Cerebellar cortex (tissue), 1 donor: ENCODE data around the gene FADS6.
"Not testable (repeated sequence)": the region's sequence is repeated elsewhere in the genome, so short reads cannot be mapped to it uniquely, and the experiment has no call there.

ENCODE experiments used
- DNase-seq: peaks from one replicate; pipeline ENCODE4 v3.0.0-alpha.2; 2015; ENCODE audit warnings: low spot score

Gene FADS6

DNA sequence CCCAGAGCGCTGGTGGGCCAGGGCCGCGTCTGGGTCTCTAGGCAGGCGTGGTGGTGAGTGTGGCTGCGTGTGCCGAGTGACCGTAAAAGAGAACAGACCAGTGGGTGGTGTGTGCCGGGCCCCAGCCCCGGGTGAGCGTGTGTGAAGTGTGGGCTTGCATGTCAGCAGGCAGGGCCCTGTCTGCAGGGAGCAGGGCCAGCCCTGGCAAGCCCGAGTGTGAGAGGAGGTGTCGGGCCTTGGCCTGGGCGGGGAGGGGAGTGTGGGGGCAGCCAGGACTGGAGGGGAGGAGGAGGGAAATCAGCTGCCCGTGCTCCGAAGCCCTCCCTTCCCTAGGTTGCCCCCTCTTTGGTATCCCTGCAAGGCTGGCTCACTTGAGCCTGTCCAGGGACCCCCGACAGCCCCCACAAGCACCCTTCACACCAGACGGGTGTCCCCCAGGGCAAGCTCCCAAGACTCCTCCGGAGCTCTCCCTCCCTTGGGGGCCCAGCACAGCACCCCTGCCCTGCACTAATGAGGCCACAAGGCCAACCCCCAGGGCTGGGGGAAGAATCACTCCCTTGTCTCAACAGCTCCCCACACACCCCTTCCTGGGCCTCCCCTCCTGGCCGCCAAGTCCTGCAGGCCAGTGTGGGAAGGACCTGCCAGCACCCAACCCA lies 27.7 kb upstream of the FADS6 start:
- DNase-seq, result no peak

DNA sequence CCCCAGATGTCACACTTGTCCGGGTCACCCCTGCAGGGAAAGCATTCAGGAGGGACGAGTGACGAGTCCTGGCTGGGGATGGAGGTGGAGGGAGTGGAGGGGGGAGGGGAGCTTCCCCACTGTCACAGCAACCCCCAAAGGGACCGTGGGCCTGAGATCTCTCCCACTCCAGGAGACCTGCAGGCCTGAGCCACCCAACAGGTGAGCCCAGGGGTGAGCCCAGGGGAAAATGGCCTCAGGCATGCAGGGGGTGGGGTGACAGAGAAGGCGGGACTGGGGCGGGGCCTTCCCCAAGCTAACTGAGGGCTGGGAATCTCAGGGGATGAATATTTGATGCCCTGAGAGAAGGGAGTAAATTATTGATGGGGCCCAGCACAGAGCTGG lies 27.2 kb upstream of the FADS6 start:
- DNase-seq, result no peak

DNA sequence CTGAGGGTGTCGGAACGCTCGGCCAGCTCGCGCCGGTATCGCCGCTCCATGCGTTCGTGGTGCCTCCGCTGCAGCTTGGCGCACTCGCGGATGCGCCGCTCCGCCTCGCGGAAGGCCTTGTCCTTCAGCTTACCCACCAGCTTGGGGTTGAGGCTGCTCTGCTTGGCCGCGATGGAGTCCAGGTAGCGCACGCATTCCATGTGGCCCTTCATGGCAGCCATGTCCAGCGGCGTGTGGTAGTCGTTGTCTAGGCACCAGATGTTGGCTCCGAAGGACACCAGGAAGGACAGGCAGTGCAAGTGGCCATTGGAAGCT lies 26.8 kb upstream of the FADS6 start:
- DNase-seq, result no peak

DNA sequence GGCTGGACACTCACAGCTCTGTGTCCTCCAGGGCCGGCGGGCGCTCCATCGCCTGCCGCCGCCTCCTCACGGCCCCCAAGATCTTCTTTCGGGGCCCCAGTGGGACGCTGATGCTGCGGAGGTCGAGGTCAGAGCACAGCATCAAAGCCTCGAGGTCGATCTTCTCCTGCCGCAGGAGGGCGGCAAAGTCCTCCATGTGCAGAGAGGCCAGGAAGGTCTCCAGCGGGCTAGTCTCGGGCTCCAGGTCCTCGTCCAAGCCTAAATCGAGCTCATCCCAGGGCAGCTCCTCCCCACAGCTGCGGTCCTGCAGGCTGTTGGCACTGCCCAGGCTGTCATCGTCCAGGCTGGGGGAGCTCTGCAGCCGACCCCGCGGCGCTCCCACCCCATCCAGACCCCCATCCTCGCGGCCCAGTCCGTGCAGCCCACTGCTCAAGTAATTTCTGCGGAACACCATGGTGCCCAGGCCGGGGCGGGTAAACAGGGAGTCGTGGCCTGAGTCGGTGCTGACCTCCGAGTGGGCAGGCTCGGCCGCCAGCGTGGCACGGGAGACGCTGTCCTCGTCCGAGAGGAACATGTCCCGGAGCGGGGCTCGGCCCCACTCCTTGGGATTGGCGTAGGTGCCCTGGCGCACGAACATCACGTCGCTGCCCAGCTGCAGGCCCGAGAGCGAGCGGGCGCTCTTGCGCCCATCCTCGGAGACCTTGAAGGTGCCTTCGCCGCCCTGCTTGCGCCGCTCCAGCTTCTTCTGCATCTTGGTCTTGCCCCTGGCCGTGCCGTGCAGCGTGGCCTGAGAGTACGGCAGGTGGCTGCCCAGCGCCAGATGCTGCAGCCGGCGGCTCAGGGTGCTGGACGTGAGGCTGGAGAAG lies 26.2 kb upstream of the FADS6 start:
- peak; percentile 19 for DNase-seq

DNA sequence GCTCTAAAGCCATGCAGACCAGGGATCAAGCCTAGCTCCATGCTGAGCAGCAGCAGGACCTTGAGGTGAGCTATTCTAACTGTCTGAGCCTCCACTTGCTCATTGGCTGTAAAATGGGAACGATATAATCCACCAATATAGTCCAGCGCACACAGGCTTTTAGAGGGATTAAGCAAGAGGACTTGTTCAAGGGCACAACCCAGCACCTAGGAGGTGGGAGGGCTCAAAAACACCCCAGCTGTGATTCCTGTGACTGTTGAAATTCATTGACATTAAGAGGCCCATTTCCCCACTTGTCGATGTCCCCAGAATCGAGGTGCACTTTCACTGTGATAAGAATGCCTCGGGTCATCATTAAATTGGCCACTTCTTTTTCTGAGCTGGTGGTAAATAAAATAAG lies 25.5 kb upstream of the FADS6 start:
- DNase-seq, result no peak

DNA sequence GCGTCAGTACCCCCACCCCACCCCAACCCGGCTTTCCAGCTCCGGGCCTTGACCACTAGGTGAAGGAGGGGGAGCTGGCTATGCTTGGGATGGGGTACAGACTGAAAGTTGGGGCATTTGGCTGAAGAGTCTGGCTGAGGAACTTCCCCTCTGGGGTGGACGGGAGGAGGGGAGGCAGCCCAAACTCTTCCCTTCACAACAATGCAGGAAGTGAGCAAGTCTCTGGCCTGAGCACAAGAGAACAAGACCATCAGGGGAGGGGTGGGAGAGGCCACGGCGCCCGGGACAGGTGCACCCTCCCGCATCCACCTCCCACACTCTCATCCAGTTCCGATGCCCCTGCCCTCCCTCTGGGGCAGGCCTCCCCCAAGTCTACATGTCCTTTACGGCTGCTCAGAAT lies 24.0 kb upstream of the FADS6 start:
- DNase-seq, result no peak

DNA sequence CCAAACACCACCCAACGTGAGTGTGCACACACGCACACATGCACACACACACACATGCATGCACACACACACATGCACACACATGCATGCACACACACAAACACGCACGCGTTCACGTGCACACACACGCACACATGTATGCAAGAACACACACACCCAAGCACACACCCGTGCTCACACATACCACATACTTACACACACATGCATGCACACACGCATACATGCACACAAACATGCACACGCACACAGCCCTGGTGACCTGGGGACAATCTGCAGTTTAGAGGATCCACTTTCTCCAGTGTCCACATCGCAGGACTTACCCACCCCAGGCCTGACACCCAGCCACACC lies 23.4 kb upstream of the FADS6 start:
- DNase-seq, result no peak

DNA sequence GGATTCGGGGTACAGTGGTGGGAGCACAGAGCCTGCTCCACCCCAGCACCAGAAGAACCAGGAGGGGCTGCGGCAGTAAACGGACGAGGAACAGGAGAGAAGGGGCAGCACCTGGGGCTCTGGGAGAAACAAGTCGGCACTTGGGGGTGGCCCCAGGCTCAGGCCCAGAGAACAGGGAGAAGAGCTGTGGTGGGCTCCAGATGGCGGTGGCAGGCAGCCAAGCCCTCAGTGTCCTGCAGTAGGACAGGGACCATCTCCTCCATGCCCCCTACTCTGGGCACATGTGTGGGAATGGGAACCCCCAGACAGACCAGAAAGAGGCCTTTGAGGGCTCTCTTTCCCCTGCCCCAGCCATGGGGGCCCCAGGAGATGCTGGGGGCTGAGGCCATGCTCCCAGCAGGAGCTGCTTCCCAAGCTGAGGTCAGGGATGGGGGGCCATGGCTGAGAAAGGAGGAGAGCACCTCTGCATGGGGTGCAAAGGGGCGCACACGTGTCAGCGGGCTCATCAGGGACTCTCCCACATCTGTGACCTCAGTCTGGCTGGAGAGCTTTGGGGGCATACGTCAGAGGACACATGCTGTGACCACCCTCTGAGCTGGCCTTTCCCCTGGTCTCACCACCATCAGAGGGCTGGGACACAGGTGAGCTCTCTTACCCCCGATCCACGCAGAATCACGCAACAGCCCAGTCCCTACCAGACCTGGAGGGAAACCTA lies 22.9 kb upstream of the FADS6 start:
- DNase-seq, result no peak

DNA sequence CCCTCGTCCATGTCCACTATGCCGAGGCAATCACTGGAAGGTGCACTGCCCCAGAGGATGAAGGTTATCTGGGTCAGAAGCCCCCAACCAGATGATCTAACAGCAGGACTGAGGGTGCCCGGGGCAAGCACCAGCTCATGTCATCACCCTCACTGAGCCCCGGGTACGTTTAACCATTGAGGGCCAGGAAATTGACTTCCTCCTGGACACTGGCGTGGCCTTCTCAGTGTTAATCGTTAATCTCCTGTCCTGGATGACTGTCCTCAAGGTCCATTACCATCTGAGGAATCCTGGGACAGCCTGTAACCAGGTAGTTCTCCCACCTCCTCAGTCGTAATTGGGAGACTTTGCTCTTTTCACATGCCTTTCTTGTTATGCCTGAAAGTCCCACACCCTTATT lies 18.0 kb upstream of the FADS6 start:
- not testable (repeated sequence) for DNase-seq

DNA sequence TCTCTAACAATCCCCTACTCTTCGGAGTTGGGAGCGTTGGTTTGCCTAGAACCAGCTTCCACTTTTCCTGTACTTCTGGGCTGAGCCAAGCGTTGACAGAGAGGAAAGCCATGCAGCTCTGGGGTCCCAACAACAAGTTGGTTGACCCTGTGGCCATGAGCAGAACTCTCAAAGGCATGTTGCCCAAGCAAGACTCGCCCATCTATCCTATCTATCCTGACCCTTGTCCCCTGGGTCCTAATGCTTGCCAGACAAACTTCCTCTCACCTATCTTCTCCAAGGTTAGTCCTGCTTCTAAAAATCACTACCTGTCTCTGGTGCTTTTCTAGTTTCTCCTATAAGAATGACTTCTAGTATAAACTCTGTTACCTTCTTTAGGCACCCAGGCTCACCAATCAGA lies 15.7 kb upstream of the FADS6 start:
- DNase-seq, result not testable (repeated sequence)

DNA sequence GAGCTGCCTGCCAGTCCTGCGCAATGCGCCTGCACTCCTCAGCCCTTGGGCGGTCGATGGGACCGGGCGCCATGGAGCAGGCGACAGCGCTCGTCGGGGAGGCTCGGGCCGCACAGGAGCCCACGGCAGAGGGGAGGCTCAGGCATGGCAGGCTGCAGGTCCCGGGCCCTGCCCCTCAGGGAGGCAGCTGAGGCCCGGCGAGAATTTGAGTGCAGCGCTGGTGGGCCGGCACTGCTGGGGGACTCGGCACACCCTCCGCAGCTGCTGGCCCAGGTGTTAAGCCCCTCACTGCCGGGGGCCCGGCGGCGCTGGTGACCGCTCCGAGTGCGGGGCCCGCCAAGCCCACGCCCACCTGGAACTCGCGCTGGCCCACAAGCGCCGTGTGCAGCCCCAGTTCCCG lies 13.6 kb upstream of the FADS6 start:
- DNase-seq, result no peak

DNA sequence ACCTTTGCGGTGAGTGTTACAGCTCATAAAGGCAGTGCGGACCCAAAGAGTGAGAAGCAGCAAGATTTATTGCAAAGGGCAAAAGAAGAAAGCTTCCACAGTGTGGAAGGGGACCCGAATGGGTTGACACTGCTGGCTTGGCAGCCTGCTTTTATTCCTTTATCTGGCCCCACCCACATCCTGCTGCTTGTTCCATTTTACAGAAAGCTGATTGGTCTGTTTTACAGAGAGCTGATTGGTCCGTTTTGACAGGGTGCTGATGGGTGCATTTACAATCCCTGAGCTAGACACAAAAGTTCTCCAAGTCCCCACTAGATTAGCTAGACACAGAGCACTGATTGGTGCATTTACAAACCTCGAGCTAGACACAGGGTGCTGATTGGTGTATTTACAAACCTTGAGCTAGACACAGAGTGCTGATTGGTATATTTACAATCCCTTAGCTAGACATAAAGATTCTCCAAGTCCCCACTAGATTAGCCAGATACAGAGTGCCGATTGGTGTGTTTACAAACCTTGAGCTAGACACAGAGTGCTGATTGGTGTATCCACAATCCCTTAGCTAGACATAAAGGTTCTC lies 12.9 kb upstream of the FADS6 start:
- DNase-seq, result not testable (repeated sequence)

DNA sequence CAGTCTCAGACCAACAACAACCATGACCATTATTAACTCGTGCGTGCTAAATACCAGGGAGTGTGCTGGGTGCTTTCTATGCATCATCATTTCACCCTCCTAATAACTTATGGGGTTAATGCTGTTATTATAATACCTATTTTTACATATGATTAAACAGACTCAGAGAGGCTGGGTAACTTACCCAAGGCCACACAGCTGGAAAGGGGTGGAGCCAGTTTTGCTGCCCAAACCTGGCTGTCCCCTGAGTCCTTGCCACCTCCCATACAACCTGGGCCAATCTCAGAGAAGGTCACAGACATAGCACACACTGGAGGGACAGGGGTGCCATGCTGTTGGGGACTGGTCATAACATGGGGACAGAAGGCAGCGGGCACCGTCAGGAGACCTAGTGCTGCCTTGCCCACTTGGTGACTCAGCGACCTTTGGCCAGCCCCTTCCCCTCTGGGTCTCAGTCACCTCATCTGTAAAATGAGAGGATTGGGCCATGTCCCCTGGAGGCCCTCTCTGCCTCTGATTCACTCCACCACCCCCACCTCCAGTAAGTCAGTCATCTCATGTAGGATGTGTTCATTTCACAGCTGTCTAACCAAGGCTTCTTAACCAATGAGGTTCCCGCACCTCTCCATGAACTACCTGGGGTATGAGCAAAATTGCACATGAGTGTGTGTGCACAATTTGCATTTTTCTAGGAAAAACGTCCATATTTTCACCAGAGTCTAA lies 11.4 kb upstream of the FADS6 start:
- no peak for DNase-seq

DNA sequence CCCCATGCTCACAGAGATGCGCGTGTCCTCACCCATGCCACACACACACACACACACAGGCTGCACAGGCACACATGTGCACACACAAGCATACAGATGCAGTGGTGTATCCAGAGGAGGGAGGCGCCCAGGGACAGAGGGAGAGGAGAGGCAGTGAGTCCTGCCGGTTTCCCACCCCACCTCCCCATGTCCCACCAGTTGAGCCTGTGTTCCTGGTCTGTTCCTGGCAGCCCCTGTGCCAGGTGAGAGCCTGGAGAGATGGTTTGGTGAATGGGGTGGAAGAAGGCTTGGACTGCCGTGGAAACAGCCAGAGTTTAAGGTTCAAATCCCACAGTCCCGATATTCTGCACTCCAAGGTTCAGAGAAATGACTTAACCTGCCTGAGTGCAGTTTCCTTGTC lies 10.2 kb upstream of the FADS6 start:
- no peak for DNase-seq

DNA sequence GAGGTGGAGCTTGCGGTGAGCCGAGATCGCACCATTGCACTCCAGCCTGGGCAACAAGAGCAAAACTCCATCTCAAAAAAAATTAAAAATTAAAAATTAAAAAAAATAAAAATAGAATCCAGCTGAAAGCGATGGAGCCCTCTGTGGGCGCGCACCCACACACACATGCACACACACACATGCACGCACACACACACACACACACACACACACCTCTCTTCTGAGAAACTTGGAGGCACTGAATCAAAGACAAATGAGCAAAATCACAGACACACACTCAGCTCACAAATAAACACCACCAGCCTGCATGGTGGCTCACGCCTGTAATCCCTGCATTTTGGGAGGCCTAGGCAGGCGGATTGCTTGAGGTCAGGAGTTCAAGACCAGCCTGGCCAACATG lies 9.6 kb upstream of the FADS6 start:
- no peak for DNase-seq

DNA sequence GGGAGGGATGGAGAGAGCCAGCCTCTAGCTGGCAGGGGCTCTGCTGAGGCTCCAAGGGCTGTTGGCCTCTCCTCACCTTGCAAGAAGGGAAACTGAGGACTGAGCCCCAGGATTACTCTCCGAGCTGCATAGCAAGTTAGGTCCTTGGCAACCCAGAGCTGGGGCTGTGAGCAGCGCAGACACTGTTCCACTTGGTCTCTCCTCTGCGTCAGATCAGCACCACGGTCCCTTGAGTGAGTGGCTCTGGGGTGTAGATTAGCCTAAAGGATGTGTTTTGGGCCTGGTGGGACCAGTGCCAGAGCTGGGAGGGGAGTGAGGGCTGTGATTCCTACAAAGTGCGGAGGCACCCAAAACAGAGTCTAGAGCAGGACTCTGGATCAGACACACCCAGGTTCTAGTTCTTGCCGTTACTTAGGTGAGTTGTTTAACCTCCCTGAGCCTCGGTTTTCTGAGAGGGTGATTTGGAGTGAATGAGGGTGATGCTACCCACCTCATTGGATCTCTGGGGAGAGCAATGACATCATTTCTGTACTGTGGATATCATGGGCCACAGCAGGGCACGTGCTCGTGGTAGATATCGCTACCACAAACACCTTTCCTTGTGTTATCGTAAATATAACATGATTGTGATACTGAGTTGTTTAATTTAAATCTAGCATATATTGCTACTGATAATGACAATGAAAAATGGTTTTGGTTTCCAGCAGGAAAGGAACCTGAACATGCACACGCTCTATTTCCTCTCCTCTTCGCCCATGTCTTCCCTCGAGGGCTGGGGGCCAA lies 8.1 kb upstream of the FADS6 start:
- no peak for DNase-seq

DNA sequence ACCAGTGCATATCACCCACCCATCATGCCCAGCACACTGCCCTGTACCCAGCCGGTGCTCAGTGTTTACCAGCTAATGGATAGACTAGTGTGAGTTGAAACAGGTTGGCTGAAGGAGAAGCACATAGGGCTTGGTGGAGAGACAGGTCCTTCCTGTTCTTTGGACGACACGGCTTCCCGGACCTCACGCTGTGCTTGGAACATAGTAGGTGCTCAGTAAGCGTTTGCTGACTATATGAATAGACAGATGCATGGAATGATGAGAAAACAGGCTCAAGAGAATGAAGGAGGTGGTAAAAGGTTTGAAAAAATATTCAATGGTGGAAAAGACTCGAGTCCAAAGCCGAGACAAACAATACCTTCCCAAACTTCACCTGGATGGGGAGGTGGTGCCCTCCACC lies 6.8 kb upstream of the FADS6 start:
- DNase-seq, result no peak

DNA sequence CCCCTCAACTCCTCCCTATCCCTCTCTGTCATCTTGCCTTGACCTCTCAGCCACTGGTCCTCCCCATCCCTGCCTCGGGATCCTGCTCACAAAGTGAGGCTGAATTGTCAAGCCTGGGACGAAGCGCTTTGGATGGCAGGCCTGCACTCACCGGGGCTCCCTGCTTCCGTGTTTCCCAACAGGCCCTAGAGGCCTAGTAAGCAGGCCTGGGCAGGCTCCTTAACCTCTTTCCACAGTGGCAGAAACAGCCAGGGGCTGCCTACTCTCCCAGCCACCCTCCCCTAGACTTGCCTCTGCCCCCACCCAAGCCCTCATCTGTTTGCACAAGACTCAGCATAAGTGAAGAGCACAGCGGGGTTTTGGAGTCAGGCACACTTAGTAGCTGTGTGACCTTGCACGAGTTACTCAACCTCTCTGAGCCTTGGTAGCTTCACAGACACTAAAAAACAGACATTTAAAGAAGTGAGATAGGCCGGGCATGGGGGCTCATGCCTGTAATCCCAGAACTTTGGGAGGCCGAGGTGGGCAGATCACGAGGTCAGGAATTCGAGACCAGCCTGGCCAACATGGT lies 5.0 kb upstream of the FADS6 start:
- DNase-seq, result no peak

DNA sequence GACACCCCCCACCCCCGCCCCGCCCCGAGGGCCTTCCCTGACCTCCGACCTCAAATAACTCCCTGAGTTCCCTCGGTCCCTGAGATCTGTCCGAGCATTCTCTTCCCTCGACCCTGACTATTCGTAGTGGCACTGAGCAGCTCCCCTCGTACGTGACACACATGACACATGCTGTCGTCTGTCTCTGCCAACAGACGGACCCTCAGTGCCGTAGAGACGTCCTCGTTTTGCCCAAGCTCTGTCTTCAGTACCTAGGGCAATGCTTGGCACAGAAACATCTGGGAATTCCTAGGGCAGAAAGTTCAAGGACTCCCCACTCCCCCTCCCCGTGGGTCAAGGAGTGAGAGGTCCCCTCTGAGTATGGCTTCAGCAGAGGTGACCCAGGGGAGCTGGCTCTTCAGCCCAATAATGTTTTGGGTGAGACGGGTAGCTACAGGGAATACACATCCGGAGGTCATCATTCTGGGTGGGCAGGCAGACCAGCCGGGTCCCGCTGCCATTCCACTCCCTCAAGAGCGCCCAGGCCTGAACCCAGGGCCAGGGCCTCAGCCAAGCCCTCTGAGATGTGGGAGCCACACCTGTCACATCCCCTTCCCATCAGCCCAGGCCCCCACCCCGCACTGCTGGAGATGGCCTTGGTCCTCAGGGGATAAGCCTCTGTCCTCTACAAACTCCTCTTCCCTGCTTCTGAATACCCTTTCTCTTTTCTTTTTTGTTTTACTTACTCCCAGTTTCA lies 671 bp upstream of the FADS6 start:
- DNase-seq, result no peak

DNA sequence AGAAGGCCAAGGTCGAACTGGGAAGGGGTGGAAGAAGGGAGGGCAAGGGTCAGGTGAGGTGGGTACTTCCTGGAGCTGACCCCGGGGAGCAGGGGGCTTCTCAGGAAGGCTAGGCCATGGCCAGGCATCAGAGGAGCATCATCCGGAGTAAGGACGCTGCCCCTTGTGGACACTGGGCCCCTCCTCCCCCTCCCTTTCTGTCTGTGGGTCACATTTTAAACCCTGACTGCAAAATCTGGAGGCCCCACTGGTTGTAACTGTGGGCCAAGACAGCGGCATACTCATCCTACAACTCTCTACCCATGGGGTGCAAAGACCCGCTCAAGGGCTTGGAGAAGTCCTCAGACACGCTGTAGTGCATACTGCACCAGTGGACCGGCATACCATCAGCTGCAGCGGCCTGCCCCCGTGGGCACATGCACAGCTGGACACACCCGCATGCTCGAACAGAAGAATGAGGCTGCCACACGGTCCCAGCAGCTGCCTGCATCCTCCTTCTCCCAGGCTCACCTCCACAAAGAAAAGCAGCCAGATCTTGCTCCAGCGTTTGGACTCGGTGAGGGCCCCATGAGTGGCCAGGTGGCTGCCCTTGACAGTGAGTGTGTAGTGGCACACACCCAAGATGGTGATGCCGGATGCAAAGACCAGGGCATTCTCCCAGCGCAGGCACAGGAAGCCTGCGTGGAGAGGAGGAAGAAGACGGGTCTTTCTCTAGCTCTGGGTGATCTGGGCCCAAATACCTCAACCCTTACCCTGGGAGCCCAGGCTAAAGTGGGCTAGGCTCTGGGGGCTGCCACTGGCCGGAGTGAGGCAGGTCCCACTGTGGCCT lies 1.2 kb downstream of the FADS6 start:
- DNase-seq, result peak; percentile 80
